ENCODE measurements around the gene SIVA1. TPM values are rescaled to one million over a fixed set of nuclear protein-coding genes. Genes with fewer than 3 reads are reported as not detected.

SIVA1 gene
- total and polyA plus RNA-seq, 2 of the 4 experiments (the other 2 are of a cell fraction), result 166 to 184 TPM

DNA sequence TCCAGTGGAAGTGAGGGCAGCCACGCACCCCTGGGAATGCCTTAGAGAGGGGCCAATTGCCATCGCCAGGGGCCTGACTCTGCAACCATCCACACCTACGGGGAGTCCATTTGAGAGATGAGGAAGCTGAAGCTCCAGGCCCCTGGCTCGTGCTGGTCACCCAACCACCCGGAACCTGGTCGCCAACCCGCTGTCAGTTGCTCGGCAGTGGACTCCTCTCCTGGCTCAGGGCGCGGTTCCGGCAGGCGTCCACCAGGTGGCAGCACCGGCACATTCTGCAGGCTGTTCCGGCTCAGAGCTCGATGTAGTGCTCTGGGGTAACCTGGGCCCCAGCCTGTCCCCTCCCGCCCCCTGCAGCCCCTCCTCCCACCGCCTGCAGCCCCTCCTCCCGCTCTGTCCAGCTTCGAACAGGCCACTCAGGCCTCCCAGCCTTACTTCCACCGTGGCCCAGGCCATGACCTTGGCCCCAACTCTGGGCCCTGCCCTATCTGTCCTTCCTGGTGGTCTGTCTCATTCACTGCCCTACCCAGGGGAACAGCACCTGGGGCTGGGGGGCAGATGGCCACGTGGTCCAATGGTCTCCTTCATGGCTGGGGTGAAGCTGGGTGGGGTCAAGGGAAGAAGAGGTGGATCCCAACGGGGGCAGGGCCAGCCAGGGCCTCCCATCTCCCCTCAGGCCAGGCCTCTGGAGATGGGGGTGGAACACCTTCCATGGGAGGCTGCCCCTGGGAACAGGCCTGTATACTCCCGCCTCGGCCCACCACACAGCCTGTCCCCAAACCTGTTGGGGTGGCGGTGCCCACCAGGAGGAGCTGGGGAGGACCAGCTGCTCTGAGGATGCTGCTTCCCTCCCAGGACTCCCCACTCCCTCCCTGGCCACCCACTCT lies 15.7 kb downstream of the SIVA1 start (continued):
- TF ChIP-seq, protein P1, sequence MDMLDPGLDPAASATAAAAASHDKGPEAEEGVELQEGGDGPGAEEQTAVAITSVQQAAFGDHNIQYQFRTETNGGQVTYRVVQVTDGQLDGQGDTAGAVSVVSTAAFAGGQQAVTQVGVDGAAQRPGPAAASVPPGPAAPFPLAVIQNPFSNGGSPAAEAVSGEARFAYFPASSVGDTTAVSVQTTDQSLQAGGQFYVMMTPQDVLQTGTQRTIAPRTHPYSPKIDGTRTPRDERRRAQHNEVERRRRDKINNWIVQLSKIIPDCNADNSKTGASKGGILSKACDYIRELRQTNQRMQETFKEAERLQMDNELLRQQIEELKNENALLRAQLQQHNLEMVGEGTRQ (IDR thresholded peaks at IDR 0.05; ENCODE audit: low read depth, low read length), result no peak
- TF ChIP-seq SMC3 (IDR thresholded peaks at IDR 0.05; ENCODE audit: low read depth, low read length), result peak; percentile 70
